Breast epithelium (tissue), 3 donors: ENCODE measurements around the gene CAMTA1.

Experiments
- POLR2A ChIP-seq: fragments of 450-650 bp; IDR thresholded peaks from one replicate; pipeline ENCODE4 v1.6.1; 2016; ENCODE audit warnings: antibody characterized with exemption, mild to moderate bottlenecking, moderate library complexity
- TF ChIP-seq, protein P1 (sequence below), 3 donors: fragments of 450-650 bp; IDR thresholded peaks; one replicate each; pipeline ENCODE4 v1.5.1; 2016 to 2017; ENCODE audit warnings: antibody characterized with exemption in 3 of 3, mild to moderate bottlenecking in 3 of 3, moderate library complexity in 3 of 3

GRCh38 chr1:7678491-7679158, 893.4 kb downstream of the CAMTA1 start:
- no peak for TF ChIP-seq POLR2A
- TF ChIP-seq, protein P1, sequence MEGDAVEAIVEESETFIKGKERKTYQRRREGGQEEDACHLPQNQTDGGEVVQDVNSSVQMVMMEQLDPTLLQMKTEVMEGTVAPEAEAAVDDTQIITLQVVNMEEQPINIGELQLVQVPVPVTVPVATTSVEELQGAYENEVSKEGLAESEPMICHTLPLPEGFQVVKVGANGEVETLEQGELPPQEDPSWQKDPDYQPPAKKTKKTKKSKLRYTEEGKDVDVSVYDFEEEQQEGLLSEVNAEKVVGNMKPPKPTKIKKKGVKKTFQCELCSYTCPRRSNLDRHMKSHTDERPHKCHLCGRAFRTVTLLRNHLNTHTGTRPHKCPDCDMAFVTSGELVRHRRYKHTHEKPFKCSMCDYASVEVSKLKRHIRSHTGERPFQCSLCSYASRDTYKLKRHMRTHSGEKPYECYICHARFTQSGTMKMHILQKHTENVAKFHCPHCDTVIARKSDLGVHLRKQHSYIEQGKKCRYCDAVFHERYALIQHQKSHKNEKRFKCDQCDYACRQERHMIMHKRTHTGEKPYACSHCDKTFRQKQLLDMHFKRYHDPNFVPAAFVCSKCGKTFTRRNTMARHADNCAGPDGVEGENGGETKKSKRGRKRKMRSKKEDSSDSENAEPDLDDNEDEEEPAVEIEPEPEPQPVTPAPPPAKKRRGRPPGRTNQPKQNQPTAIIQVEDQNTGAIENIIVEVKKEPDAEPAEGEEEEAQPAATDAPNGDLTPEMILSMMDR (IDR thresholded peaks at IDR 0.05): no peak
